OCI-M2 (cell line): ENCODE data around the gene PFN3.
"Not testable (repeated sequence)": the region's sequence is repeated elsewhere in the genome, so short reads cannot be mapped to it uniquely, and the experiment has no call there.

Experiments used
- DNase-seq: peaks from one replicate; lab custom pipeline; 2025; ENCODE audit not compliant: unreplicated experiment; lab: John Stamatoyannopoulos, UW

Gene PFN3

GRCh38 chr5:177425801-177426565, 25.5 kb upstream of the PFN3 start:
- DNase-seq = peak; percentile 96

- no peak for DNase-seq
Observed at GRCh38 chr5:177425196-177425800, 24.8 kb upstream of the PFN3 start.

DNA sequence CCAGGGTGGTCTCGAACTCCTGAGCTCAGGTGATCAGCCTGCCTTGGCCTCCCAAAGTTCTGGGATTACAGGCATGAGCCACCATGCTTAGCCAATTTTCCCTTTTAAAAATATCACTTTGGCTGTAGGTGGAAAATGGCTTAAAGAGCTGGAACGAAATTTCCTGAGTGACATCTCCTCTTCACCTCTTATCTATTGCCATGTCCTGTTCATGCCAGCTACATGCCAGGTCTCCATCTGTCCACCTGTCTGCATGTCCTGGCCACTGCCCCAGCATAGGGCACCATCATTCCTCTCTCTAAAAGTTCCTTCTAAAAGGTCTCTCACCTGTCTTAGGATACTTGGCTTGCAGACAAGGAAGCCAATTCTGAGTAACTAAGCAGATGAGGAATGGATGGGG, 23.2 kb upstream of the PFN3 start:
- DNase-seq = no peak

GRCh38 chr5:177421062-177421798, 20.8 kb upstream of the PFN3 start:
- no peak for DNase-seq

DNA sequence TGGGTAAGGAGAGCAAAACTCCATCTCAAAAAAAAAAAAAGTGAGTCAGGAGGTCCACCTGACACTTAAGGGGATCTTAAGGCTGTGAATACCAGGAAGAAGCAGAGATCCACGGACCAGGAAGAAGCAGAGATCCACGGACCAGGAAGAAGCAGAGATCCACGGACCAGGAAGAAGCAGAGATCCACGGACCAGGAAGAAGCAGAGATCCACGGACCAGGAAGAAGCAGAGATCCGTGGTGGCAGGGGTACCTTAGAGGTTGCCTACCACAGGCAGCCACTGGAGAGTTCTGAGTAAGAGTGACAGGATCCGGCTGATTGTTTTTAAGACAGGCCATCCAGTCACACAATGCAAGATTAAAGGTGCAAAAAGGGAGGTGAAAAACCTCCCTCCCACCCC, 20.0 kb upstream of the PFN3 start:
- not testable (repeated sequence) for DNase-seq

DNA sequence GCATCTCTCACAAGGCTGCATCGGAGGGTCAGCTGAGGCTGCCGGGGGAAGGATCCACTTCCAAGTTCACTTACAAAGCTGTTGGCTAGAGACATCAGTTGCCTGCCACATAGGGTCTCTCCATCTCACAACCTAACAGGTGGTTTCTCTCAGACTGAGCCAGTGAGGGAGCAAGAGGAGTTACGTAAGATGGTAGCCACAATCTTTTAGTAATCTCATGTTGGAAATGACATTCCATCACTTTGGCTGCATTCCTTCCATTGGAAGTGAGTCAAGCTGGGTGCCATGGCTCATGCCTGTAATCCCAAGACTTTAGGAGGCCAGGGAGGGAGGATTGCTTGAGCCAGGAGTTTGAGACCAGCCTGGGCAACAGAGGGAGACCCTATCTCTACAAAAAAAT, 18.6 kb upstream of the PFN3 start:
- DNase-seq = no peak

- DNase-seq = not testable (repeated sequence)
Observed at GRCh38 chr5:177417081-177417480, 16.6 kb upstream of the PFN3 start.

GRCh38 chr5:177414481-177414880, 14.0 kb upstream of the PFN3 start:
- DNase-seq = no peak

GRCh38 chr5:177412603-177413233, 12.3 kb upstream of the PFN3 start:
- DNase-seq = no peak

GRCh38 chr5:177410575-177410974, 10.1 kb upstream of the PFN3 start:
- no peak for DNase-seq

DNA sequence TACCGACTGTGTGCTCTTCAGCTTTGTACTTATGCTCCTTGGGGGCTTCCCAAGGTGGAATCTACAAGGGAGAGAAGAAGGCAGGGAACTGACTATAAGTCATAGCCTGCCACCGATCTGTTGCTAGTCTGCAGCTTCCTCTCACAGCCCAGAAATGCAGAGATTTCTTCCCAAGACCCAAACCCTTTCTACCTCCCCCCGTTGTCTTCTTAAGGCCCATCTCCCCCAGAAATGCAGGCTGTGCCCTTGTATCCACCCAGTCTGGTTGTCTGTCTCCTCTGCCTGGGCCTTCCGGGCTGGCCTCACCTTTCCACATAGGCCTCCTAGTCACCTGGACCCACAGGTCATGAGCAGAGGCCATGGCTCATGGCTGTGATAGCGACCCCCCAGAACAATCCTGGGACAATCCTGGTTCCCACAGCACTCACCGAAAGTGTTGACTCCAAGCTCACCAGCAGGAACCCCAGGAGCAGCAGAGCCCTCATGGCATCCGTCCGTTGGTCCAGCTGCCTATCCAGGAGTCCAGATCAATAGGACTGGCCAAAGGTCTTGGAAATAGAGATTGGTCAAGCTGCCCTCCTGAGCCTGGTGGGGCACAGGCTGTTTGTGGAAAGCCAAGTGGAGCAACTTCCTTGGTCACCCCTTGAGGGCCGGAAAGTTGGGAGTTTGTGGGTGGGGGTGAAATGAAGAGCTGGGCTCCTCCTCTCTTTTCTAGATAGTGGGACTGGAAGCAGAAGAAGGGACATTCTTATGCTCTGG, 8.8 kb upstream of the PFN3 start, which contains the start of gene F12:
Gene F12, minus strand, starts transcription at position 522 of the 759 bp plus-strand sequence. Its CDS starts 37 bp downstream, at position 485.
- no peak for DNase-seq

- no peak for DNase-seq
Observed at GRCh38 chr5:177405805-177406204, 5.3 kb upstream of the PFN3 start.

- DNase-seq = no peak
Observed at GRCh38 chr5:177405312-177405711, 4.9 kb upstream of the PFN3 start.

- DNase-seq = no peak
Observed at GRCh38 chr5:177404641-177405179, 4.2 kb upstream of the PFN3 start.

DNA sequence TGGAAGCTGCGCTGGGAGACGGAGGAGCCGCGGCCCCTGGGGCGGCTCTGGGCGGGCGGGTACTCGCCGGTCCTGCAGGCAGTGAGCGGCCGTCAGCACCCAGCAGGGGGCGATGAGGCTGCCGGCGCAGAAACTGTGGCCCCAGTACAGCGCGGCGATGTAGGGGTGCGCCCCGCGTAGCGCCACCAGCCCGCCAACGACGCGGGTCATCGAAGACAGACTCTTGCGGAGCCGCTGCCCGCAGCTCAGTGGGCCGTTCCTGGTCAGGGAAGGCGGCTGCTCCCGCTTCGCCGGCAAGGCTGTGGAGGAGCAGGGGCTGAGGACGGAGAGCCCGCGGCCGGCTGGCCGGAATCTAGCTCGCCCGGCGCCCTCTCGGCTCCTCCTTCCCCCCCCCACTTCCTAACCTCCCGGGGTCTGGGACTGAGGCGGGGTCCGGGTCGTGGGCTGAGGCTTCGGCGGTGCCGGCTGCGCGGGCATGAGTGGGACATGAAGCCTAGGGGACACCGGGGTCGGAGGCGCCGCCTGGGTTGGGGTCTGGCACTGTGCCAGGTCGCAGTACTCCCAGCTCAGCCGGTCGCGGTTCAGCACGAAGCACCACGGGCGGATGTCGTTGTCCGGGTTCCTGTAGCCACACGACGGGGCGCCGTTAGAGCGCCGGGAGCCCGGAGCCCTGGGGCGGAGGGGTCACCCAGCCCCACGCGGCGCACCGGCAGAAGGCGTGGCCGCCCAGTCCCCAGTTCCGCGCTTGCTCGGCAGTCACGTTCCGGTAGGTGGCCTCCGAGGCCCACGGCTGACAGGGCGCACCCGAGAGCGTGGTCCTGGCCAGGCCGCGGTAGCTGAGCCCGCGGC, 3.6 kb upstream of the PFN3 start:
- peak; percentile 38 for DNase-seq

DNA sequence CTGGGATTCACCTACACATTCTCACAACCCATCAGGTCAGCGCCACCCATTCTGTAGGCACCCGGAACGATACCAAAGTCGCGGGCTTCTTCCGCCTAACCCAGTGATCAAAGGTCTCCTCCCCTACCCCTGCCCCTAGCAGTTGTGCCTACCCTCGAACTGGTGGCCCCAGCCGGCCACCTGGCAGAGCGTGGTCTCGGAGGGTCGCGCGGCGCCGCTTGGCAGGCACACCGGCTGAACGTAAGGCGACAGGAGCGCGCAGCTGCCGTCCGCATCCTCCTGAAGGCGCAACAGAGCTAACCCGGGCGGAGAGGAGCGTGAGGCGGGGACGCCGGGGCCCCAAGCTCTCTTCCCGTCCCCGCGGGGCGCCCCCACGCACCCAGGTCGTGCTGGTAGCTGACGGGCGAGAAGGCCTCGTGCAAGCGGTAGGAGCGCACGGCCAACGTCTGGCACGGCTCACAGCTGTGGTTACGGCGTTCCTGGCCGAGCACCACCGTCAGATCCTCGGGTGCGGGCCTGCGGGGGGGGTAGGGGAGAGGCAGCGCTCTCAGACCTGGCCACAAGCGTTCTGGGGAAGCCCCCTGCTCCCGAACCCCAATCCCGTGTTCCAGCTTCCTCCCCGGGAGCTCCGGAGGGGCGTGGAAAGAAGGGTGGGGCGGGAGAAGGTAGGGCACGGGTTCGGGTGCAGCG, 2.8 kb upstream of the PFN3 start:
- DNase-seq = no peak

- no peak for DNase-seq
Observed at GRCh38 chr5:177402271-177403043, 2.0 kb upstream of the PFN3 start.

DNA sequence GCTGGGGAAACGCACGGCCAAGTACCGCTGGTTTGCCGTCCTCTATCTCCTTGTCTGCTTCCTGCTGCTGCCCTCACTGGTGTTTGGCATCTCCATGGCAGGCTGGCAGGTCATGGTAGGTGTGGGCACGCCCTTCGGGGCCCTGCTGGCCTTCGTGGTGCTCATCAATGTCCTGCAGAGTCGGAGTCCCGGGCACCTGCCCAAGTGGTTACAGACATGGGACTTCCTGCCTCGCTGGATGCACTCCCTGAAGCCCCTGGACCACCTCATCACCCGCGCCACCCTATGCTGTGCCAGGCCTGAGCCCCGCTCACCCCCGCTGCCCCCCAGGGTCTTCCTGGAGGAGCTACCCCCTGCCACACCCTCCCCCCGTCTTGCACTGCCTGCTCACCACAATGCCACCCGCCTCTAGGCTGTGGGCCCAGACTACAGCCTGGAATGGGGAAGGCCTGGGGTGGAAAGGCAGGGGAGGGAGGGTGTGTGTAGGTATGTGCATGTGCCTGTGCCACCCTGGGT, 2.5 kb downstream of the PFN3 start:
- DNase-seq = no peak
